ENCODE results near the gene ANKS1B.
A peak's percentile ranks its signal among the peaks of the same experiment; 100 is the strongest.

The ANKS1B gene

DNA sequence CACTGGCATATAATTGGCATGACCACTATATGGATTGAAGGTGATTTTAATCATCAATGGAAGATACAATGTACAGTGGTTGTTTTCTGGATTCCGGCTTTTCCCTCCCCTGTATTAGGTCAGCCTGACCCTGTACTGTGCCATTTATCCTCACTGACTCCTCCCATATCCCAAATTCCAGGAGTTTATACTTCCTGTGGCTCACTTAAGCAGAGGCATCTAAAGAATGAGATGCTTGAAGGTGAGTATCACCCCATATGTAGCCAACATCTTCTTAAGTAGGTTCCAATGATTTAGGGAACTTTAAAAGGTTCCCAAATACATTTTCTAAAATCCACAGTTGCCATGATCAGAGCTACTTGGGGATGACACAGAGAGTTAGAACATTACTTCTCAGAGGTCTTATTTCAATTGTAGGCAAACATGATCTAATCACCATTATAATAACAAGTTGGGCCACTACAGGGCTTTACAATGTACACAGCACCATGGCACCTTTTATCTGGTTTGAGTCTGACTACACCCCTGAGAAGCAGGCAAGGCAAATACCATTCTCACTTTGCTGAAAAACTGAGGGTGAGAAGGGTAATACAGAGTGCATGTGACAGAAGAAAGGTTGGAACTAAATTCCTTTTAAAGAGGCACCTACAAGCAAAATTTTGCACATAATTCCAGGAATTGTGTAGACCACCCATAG lies 549.5 kb downstream of the ANKS1B start:
- no peak for DNase-seq

DNA sequence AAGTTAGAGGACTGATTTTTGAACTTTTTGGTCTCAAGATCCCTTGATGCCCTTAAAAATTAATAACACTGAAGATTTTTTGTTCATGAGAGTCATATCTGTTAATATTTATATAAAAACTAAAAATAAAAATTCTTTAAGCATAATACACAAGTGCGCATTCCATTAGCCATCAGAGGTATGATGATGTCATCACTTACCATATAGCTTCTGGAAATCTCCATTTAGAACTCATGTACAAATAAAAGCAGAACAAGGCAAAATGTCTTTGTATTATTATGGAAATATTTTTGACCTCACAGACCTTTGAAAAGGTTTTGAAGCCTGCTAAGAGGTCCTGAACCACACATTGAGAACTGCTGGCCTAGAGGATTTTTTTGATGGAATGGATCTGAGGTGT lies 551.6 kb downstream of the ANKS1B start:
- DNase-seq, result no peak

DNA sequence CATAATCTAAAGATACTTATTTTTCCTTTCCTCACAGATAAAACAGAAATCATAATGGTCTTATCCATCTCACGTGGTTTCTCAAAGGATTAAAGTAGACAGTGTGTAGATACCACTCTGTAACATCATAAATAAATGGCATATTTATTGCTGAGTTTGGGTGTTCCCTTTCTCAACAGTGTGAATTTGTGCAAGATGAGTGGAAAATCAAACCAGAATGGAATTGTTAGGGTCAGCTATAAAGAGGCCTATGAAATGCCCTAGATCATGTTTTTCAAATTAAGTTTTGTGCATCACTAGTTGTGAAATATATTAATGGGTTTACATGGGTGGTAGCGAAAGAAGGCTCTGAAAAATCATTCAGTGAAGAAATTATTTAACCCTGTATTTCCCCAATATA lies 553.5 kb downstream of the ANKS1B start:
- DNase-seq, result no peak

DNA sequence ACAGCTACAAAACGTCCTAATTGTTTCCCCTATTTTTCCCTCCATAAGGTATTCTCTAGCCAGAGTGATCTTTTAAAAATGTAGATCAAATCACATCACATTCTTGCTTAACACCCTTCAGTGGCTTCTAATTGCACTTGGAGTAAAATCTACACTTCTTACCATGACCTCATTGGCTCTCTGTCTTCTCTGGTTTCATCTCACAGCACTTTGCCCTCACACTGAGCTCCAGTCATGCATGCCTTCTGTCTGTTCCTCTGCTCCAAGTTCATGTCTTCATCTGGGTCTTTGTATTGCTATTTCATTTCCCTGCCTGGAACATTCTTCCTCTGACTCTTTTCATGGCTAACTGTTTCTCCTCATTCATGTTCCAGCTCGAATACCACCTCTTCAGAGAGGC lies 557.6 kb downstream of the ANKS1B start:
- no peak for DNase-seq

DNA sequence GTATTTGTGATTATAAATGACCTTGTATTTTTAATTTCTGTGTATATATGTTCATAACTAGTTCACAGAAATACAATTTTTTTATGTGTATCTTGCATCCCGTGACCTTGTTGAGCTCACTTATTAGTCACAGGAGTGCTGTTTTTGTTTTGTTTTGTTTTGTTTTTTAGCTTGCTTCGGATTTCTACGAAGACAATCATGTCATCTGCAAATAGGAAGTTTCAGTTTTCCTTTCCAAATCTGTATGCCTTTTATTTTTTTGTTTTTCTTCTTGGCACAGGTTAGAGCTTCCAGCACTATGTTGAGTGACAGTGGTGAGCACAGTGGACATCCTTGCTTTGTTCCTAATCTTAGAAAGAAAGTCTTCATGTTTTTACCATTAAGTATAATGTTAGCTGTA lies 566.4 kb downstream of the ANKS1B start:
- DNase-seq, result no peak

DNA sequence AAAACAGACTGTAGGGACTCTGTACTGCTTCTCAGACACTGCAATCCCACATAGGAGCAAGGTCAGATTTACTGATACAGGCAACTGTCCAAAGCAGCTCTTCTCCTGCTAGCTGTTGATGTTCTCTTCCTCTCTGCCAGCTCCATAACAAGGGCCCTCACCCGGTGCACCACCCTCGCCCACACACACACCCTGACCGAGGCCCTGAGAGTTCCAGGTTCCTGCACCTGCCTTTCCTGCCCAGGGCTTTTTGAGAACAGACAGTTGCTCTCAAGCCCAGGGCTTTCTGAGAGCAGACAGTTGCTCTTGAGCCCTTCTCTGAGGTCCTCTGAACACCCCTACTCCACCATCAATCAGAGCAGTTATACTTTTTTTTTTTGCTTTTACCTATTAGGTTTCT lies 571.0 kb downstream of the ANKS1B start:
- DNase-seq, result no peak

DNA sequence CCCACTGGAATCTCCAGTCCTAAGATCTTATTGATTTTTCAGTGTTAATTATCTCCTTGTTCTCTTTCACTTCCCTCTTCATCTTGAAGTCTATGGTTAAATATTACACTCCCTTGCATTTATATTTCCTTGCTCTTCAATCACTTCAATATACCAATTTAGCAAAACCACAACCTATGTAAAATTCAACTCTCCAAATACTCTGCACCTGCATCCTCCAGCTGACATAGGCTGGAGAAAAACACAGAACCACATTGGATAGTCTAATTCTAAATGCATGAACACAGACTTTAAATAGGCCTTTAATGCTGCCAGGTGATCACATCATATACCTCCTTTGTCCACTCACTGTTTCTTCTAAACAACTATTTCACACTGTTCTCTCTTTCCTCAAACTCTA lies 591.0 kb downstream of the ANKS1B start:
- DNase-seq, result no peak

DNA sequence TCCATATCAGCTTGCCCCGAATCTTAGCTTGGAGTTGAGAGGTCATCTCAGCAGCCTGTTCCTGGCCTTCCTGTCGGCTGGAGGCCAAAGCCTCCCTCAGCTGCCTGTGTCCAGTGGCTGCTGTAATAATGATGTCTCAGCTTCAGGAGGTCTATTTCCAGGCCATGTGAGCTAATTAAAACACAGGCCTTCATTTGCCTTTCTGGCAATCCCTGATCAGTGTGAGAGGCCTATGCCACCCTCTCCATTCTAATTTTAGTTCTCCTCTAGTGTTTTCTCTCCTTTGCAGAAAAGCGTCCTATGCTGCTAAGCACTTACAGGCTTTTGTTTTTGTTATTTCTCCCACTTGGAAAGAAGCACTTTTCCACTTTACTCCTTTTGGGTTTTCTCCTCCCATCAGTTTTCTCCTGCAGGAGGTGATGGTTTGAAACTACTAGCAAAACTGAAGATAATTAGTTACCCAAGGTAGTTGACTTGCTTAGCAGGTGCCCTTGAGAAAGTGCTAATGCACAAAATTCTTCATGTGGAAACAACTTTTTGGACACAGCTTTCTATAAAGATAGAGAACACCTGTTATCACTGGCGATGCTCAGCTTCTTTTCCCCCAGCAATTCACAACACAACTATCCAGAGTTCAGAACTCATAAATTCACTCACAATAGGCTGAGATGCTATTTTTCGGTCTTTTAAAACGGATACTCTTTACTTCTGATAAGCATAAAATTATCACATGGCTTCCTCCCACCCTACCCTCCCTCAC lies 592.5 kb downstream of the ANKS1B start:
- no peak for DNase-seq

DNA sequence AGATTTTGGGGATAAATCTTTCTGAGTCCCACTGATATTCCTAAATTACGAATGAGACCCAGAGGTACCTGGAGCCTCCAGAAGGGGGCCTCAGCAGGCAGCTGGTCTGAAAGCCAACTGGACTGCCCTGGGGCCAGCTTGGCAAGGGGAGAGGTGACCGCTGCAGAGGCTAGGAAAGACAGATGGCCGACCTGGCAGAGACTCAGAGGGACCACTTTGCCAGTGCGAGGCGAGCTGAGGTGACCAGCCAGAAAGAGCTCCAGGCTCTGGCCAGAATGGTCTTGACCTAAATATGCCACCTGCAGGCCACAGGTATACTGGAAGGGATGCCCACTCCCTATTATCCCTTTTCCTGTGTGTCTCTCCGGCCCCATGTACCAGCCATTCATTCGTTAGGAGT lies 594.0 kb downstream of the ANKS1B start:
- peak; percentile 52 for DNase-seq

DNA sequence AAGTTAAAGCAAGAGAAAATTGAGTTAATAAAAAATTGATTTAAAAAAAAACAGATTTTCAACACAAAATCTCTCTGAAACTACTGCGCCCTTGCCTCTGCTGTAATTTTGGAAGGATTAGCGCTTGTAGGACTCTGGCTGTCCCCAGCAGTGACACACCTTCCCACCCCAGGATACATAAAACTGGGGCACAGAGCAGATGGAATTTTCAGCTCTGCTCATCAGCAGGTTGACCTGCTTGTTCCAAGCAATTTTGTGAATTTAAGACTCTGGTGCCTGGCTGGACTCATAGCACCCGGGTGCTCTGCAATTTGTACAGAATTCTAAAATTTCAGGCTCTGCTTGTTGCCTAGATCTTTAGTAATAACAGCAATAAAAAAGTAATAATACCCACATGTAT lies 595.0 kb downstream of the ANKS1B start:
- no peak for DNase-seq

DNA sequence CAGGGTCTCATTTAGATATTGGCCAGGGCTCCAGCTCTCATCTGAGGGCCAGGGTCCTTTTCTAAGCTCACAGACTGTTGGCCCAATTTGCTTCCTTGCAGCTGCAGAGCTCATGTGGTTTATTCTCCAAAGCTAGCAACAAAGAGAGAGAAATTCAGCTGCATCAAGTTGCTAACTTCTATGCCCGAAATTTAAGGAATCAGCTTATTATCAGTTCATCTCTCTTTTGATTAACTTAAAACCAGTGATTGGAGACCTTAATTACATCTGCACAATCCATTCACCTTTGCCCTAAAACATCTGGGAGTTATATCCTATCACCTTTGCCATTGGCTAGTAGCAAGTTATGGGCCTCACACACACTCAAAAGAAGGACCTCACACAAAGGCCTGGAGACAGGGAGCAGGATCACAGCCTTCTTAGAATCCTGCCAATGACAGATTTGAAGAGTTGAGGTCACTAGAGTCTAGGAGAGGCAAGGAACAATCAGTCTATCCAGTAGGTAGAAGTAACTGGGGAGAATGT lies 596.0 kb downstream of the ANKS1B start:
- no peak for DNase-seq

DNA sequence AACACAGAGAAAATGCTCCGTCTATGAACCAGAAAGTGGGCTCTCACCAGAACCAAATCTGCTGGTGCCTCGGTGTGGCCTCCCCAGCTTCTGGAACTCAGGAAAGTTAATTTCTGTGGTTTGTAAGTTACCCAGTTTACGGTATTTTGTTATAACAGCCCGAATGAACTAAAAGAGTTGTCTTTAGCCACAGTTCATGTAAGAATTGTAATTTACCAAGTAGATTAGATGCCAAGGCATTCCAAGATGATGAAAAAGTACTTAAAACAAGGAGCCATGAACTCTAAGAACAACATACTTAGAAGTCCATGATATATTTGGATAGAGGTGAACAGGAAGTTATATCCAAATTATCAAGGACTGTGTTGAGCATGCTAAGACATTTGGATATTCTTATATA lies 597.1 kb downstream of the ANKS1B start:
- DNase-seq, result no peak

DNA sequence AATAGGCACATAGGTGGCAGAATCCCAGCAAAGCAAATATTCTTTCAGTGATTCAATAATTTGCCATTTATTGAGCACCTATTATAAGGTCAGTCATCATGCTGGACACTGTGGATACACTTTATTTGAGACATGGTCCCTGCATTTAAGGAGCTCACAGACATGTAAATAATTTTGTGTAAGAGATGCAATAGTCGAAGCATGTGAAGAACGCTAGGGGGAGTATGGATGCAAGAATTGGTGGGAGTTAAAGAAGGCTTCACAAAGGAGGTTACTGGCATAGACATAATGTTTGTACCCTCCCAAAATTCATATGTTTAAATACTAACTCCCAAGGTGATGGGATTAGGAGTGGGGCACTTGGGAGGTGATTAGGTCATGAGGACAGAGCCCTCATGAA lies 597.8 kb downstream of the ANKS1B start:
- DNase-seq, result peak; percentile 77

DNA sequence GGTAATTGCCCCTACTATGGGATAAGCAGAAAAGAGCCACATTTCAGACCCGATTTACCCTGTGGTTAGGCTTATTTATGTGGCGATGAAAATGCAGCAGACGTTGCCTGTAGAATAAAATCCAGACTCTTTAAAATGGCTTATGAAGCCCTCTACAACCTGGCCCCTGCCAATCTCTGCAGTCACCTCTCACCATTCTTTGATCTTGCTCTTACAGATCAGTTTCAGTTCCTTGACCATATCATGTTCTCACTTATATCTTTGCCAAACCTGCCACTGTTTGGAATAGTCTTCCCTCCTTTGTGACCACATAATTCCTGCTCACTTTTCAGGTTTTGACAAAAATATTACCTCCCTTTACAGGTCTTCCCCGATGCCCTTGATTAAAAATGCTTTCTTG lies 601.5 kb downstream of the ANKS1B start:
- DNase-seq, result no peak

DNA sequence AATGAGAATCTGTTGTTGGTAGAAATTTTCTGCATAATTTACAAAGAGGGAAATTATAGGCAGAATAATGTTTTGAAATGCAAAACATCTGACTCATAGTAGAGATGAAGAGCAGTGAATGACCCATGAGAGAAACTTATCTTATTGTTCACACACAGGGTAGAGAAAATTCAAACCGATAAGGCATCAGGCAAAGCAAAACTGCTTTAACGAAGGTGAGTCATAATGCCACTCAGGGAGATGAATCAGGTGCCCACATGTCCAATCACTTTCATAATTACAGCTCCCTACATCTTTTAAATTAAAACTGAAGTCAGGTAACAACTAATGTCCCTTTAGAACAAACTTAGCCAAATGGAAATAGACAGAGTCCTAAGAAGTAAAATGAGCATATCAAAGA lies 602.7 kb downstream of the ANKS1B start:
- DNase-seq, result no peak

DNA sequence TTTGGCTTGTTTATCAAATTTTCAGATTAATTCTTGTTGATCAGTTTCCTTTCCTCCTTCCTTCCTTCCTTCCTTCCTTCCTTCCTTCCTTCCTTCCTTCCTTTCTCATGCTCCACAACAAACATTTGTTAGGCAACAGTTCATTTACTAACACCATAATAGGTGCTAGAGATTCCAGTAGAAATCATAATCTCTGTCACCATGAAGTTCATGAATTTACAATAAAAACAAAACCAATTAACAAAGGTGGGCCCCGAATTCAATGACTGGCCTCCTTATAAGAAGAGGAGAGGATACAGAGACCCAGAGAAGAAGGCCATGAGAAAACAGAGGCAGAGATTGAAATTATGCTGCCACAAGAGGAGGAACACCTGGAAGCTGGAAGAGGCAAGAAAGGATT lies 604.0 kb downstream of the ANKS1B start:
- DNase-seq, result no peak

DNA sequence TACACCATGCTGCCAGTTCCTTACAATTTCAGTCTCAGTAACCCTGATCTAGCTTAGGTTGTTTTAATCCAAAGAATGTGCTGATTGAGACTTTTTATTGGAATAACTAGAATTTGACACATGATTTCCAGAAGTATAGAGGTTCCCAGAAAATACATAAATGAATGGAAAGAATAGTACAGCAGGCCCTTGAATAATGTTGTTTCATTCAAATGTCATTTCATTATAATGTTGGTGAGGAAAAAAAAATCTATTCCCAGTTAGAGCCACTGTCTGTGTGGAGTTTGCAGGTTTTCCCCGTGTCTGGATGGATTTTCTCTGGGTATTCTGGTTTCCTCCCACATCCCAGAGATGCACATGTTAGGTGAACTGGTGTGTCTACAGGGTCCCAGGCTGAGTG lies 610.7 kb downstream of the ANKS1B start:
- no peak for DNase-seq

DNA sequence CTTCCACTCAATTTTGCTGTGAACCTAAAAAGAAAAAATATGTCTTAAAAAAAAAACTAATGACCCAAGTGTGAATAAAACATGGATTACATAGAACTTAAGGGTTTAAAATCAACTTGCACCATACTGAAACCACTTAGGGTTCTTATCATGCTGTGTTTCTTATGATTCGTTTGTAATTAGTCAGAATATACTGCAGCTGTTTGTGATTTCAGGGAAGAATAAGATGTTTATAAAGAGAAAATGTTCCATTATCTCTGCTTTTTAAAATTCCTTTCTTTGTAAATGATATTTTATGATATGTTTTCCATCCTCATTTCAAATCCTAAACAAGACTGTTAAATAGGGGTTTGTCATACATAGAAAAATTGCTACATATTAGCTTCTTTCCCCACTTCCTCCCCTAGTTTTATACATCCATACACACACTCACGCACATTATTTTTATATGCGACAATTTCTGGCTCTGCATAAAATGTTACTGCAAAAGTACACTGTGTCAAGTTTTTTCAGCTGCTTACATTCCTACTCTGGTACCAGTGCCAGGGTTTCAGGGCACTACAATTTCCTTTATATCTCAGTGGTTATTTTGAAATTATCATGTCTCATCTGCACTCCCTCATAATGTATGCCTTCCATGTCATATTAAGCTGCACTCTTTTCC lies 612.3 kb downstream of the ANKS1B start:
- no peak for DNase-seq

DNA sequence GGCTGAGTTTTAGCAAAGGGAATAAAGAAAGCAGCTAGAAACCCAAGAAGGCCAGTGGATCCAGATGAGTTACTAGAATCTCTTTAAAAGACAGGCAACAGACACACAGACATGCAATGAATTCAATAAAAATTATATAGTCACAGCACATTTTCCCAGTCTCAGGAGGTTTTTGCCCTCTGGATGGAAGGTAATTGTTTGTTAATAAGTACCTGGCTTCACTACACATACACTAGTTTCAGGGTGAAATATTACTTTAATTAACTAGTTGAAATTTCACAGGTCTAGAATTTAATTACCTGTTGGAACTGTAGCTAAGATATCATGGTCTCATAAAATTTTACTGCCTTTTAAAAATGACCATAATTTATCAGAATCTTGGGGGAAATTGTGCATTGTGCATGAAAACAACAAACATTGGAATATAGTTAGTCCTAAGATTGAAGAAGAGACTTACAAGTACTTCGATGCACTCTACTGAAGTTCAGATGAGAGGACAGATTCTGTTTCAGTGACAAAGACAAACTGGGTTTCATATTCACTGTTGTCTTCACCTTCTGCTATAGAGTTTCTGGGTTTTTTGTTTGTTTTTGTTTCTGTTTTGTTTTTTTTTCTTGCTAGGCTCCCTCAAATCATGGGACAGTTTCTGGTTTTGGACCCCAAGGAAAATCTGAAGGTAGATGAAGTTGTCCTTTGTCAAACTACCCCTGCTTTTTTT lies 614.2 kb downstream of the ANKS1B start:
- no peak for DNase-seq

DNA sequence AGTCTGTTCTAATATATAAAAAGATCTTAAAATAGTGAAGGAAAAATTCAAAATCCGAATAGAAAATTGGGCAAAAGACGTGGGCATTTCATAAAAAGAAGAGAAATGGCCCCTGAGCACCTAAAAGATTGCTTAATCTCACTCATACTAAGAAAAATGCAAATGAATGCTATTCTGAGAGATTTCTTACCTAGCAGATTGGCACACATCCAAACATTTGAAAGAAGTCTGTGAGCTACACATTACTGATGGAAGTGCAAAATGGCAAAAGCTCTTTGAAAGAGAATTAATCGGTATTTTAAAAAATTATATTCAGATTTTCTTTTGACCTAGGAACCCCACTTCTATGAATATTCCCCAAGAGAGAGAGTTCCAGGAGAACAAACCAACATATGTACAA lies 617.6 kb downstream of the ANKS1B start:
- no peak for DNase-seq

DNA sequence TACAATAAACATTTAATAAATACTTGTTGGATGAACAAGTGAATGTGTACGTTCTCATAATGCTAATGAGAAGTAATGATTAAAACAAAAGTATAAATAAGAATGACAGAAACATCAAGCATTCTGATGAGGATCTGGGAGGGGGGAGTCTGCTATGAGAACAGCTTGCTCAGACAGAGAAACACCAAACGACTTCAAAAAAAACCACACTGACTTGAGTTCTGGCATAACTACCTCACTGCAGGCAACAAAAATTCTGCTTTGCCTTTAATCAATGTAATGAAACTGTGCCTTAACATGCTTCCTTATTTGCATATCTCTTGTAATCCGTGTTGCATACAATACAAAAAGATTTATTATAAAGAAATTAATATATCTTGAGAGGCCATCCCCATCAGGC lies 632.5 kb downstream of the ANKS1B start:
- no peak for DNase-seq

DNA sequence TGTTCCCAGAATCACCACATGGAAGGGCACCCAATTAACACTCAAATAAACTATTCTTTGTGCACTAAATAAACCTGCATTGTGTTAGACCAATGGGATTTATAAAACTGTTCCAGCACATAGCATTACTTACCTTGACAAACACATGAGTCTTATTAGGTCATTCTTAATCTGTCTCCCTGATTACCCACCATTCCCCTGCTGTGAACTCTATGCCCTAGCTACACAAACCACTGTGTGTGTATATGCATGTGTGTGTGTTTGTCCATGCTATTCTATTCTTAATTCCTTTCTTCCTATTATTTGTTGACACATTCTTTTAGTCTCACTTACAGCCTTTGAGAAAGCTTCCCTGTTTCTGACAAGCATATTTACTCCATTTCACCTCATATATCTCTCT lies 640.8 kb downstream of the ANKS1B start:
- DNase-seq, result peak; percentile 67

DNA sequence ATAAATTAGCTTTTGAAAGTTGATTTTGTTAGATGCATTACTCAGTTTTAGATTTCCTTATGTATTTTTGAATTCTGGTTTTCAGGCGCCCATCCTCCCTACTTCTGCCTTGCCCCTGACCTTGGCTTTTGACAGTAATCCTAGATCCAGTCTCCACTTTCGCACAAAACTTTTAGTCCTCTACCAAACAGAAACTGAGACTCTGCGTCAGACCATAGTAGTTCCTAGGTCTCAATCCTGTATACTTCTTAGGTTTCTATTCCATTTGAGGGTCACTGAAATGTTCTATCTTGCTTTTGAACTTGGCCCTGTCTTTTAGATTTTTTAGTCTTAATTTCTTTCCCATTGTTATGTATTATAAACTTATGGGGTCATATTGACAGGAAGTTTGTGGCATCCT lies 645.1 kb downstream of the ANKS1B start:
- DNase-seq, result no peak
